Erythroblast (primary cell): Measurements from ENCODE around the gene WDR11.

Source experiments
- GATA1 ChIP-seq: IDR thresholded peaks from 2 replicates; pipeline ENCODE4 v1.6.1; 2011; ENCODE audit warnings: low read depth, mild to moderate bottlenecking, control low read depth, low read length, moderate library complexity
- POLR2A ChIP-seq: IDR thresholded peaks from 2 replicates; pipeline ENCODE4 v1.6.1; 2011; ENCODE audit warnings: mild to moderate bottlenecking, low read length

- TF ChIP-seq POLR2A (no peak), GATA1 (no peak)
Measured at GRCh38 chr10:120950051-120950561, 98.9 kb downstream of the WDR11 start.
